SK-N-SH (cell line): ENCODE measurements around the gene SCYGR3. TPM values are rescaled to one million over a fixed set of nuclear protein-coding genes. Genes with fewer than 3 reads are reported as not detected.

ENCODE experiments used
- CTCF ChIA-PET: fragments of 300-600, 350-600 bp; formaldehyde crosslinking; extraction: SDS; loops from one replicate; lab custom pipeline; 2021; lab: Yijun Ruan, JAX
- POLR2A ChIA-PET: fragments of 350-600 bp; sonication (Branson Sonifier 250); formaldehyde crosslinking; extraction: SDS; loops from one replicate; lab custom pipeline; 2020; ENCODE audit warnings: antibody characterized with exemption, inconsistent platforms; lab: Yijun Ruan, JAX
- DNase-seq: peaks from one replicate; pipeline ENCODE4 v3.0.0; 2012
- H2AFZ ChIP-seq: fragments of 200-600 bp; sonication (generic); 2 replicates; pipeline ENCODE4 v1.8.1; 2016; ENCODE audit warnings: antibody characterized with exemption, mild to moderate bottlenecking, low read depth
- H3F3A ChIP-seq: fragments of 200-600 bp; sonication (generic); replicated peaks from 2 replicates; pipeline ENCODE3; 2016; ENCODE audit warnings: antibody characterized with exemption, mild to moderate bottlenecking; ENCODE audit not compliant: insufficient read depth
- H3K27ac ChIP-seq, 2 experiments: fragments of 200-500 bp in 1 of 2; fragments of 200-600 bp in 1 of 2; sonication (Bioruptor generic) in 1 of 2; sonication (generic), shearing (Covaris generic) in 1 of 2; 2 replicates each; pipeline versions ENCODE4 v1.5.1 to v1.6.1; 2014 to 2016; ENCODE audit warnings: low read depth in 2 of 2, inconsistent platforms in 1 of 2, low read length in 1 of 2, mild to moderate bottlenecking in 1 of 2, mixed read lengths in 1 of 2
- H3K27me3 ChIP-seq: fragments of 200-600 bp; sonication (generic), shearing (Covaris generic); 2 replicates; pipeline ENCODE4 v1.6.1; 2016; ENCODE audit warnings: mixed run types; ENCODE audit not compliant: insufficient read depth
- H3K36me3 ChIP-seq, 2 experiments: fragments of 200-500 bp in 1 of 2; fragments of 200-600 bp in 1 of 2; sonication (Bioruptor generic) in 1 of 2; sonication (generic) in 1 of 2; replicated peaks in 1 of 2; 2 replicates each; pipeline versions ENCODE3 to v1.5.1; 2014 to 2016; ENCODE audit warnings: low read length in 1 of 2, mild to moderate bottlenecking in 1 of 2; ENCODE audit not compliant: insufficient read depth in 2 of 2, control insufficient read depth in 1 of 2
- H3K4me1 ChIP-seq, 2 experiments: fragments of 200-500 bp in 1 of 2; fragments of 200-600 bp in 1 of 2; sonication (Bioruptor generic) in 1 of 2; sonication (generic), shearing (Covaris generic) in 1 of 2; 2 replicates each; pipeline versions ENCODE4 v1.5.1 to v1.6.1; 2014 to 2016; ENCODE audit warnings: low read depth in 1 of 2, low read length in 1 of 2, mixed run types in 1 of 2; ENCODE audit not compliant: insufficient read depth in 2 of 2, control insufficient read depth in 1 of 2
- H3K4me2 ChIP-seq: fragments of 200-600 bp; sonication (generic), shearing (Covaris generic); 2 replicates; pipeline ENCODE4 v1.6.1; 2017; ENCODE audit warnings: mixed run types
- H3K4me3 ChIP-seq, 2 experiments: fragments of 200-500 bp in 1 of 2; fragments of 200-600 bp in 1 of 2; sonication (Bioruptor generic) in 1 of 2; sonication (generic), shearing (Covaris generic) in 1 of 2; 2 replicates each; pipeline versions ENCODE4 v1.5.1 to v1.8.1; 2014 to 2016; ENCODE audit warnings: low read depth in 2 of 2, inconsistent platforms in 1 of 2, low read length in 1 of 2, mild to moderate bottlenecking in 1 of 2, mixed read lengths in 1 of 2, moderate library complexity in 1 of 2
- H3K79me2 ChIP-seq: fragments of 200-600 bp; sonication (generic); 2 replicates; pipeline ENCODE4 v1.8.1; 2017; ENCODE audit warnings: mild to moderate bottlenecking; ENCODE audit not compliant: insufficient read depth
- H3K9ac ChIP-seq: fragments of 200-600 bp; sonication (generic); 2 replicates; pipeline ENCODE4 v1.6.1; 2017; ENCODE audit warnings: mixed run types
- H3K9me2 ChIP-seq: fragments of 200-600 bp; sonication (generic); 2 replicates; pipeline ENCODE4 v1.6.1; 2017; ENCODE audit warnings: mixed run types
- H3K9me3 ChIP-seq: fragments of 200-600 bp; sonication (generic); 2 replicates; pipeline ENCODE4 v1.6.1; 2017; ENCODE audit warnings: mixed run types, mild to moderate bottlenecking, moderate library complexity
- H4K20me1 ChIP-seq: fragments of 200-600 bp; sonication (generic); 2 replicates; pipeline ENCODE4 v1.6.1; 2017; ENCODE audit warnings: mild to moderate bottlenecking, mixed run types; ENCODE audit not compliant: insufficient read depth
- CTCF ChIP-seq: fragments of 200-600 bp; sonication (generic); IDR thresholded peaks from 2 replicates; pipeline ENCODE4 v1.6.1; 2017; ENCODE audit warnings: antibody characterized with exemption, mild to moderate bottlenecking, moderate library complexity
- EP300 ChIP-seq, 2 experiments: IDR thresholded peaks; 2 replicates each; pipeline versions ENCODE4 v1.4.0 to v1.6.1; 2012; ENCODE audit warnings: borderline replicate concordance in 1 of 2, low read depth in 1 of 2, low read length in 1 of 2
- FOXJ3 ChIP-seq: sonication (generic); formaldehyde crosslinking; IDR thresholded peaks from 2 replicates; pipeline ENCODE4 v1.5.1; 2020; ENCODE audit warnings: mild to moderate bottlenecking, missing genetic modification reagents
- GABPA ChIP-seq: IDR thresholded peaks from 2 replicates; pipeline ENCODE4 v1.4.0; 2012; ENCODE audit warnings: low read depth, mild to moderate bottlenecking
- IRF3 ChIP-seq: fragments of 150-350 bp; IDR thresholded peaks from 2 replicates; pipeline ENCODE4 v1.6.1; 2016; ENCODE audit warnings: mild to moderate bottlenecking, low read depth, low read length
- JUND ChIP-seq: IDR thresholded peaks from 2 replicates; pipeline ENCODE4 v1.4.0; 2012
- NFIC ChIP-seq: IDR thresholded peaks from 2 replicates; pipeline ENCODE4 v1.4.0; 2012; ENCODE audit warnings: borderline replicate concordance
- REST ChIP-seq: IDR thresholded peaks from 2 replicates; pipeline ENCODE4 v1.6.1; 2012; ENCODE audit warnings: mild to moderate bottlenecking, low read depth, low read length, moderate library complexity
- RFX5 ChIP-seq: IDR thresholded peaks from 2 replicates; pipeline ENCODE4 v1.6.1; 2012; ENCODE audit warnings: mild to moderate bottlenecking, improper control_type of control experiment, low read length
- TAF1 ChIP-seq: IDR thresholded peaks from 2 replicates; pipeline ENCODE4 v1.6.1; 2012; ENCODE audit warnings: low read depth, mild to moderate bottlenecking, low read length, moderate library complexity, borderline replicate concordance
- TCF12 ChIP-seq: IDR thresholded peaks from 2 replicates; pipeline ENCODE4 v1.4.0; 2012
- USF2 ChIP-seq: fragments of 150-350 bp; IDR thresholded peaks from 2 replicates; pipeline ENCODE4 v1.6.1; 2017; ENCODE audit warnings: antibody characterized with exemption, low read length, low read depth, borderline replicate concordance
- ZBTB33 ChIP-seq: IDR thresholded peaks from 2 replicates; pipeline ENCODE4 v1.4.0; 2012; ENCODE audit warnings: low read depth, borderline replicate concordance
- WGBS: methylation state at CpG from one replicate; pipeline ENCODE4 v1.1.6; 2017; ENCODE audit warnings: low lambda C conversion rate; 5-methylcytosine and 5-hydroxymethylcytosine counted together
- polyA plus RNA-seq, 3 experiments: library from polyadenylated mRNA; depleted of rRNA; stranded (reverse); fragments of >200 nt; gene quantifications; 2 replicates each; pipeline ENCODE4 v1.2.3, GENCODE V29; 2012
- TF ChIP-seq, protein P1 (sequence below): IDR thresholded peaks from 2 replicates; pipeline ENCODE4 v1.4.0; 2012; ENCODE audit warnings: low read depth, borderline replicate concordance

The SCYGR3 gene
- polyA plus RNA-seq, 1 of the 3 experiments (the other 2 are of a cell fraction), result not detected

DNA sequence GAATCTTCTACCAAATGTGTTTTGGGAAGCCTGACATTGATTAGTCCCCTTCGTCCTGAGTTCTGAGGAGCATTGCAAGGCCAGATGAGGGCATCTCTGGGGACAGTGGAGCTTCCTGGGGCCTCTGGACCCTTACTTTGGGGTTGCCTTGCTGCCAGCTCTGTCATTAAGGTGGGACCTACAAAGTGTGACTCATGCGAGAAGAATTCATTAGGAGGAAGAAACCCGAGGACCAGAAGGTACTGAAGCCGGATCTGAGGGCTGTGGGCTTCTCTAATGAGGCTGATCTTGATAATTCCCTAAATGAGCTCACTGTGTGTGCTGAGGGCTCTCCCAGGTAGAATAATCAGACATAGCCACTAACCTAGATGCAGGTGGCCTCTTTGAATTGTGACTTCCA lies 16.6 kb downstream of the SCYGR3 start:
- WGBS, result 48% methylated on average over 4 of the region's 4 CpGs
- H3K27ac ChIP-seq, result no peak overlapping the region
- no peak overlapping the region for H2AFZ ChIP-seq
- H3K4me3 ChIP-seq, result no peak overlapping the region
- no peaks in the 10 kb centered on the region for H3F3A ChIP-seq
- no peaks in the 10 kb centered on the region for H3K4me1 ChIP-seq
- no peak overlapping the region for H3K9ac ChIP-seq
- no peaks in the 10 kb centered on the region for H3K79me2 ChIP-seq
- no peaks in the 10 kb centered on the region for H4K20me1 ChIP-seq
- no peaks in the 10 kb centered on the region for H3K9me3 ChIP-seq
- no peaks in the 10 kb centered on the region for H3K9me2 ChIP-seq
- no peak for DNase-seq
- H3K36me3 ChIP-seq, result no peaks in the 10 kb centered on the region
- CTCF ChIA-PET, result interaction anchor here (1.3 kb wide), 1 partner anchor 192 kb away, joined by 4 read pairs; no protein-coding TSS in a partner anchor
- TF ChIP-seq FOXJ3 (CRISPR knock-in tag) (no peak), TAF1 (no peak), IRF3 (no peak), REST (no peak), EP300 (IDR thresholded peaks at IDR 0.05; ENCODE audit: borderline replicate concordance in 1 of 2, low read depth in 1 of 2, low read length in 1 of 2) (no peak), RFX5 (no peak), USF2 (no peak), TCF12 (no peak), GABPA (no peak), ZBTB33 (no peak), NFIC (no peak), JUND (no peak), CTCF (no peak)
- TF ChIP-seq, protein P1, sequence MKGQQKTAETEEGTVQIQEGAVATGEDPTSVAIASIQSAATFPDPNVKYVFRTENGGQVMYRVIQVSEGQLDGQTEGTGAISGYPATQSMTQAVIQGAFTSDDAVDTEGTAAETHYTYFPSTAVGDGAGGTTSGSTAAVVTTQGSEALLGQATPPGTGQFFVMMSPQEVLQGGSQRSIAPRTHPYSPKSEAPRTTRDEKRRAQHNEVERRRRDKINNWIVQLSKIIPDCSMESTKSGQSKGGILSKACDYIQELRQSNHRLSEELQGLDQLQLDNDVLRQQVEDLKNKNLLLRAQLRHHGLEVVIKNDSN, result no peak
- no peaks in the 10 kb centered on the region; the same call in 1 of the 2 replicates for H3K27me3 ChIP-seq
- no peak overlapping the region for H3K4me2 ChIP-seq
- POLR2A ChIA-PET, result no interaction called here
